Measurements from ENCODE around the gene DHRSX.
"Not testable (repeated sequence)": the region's sequence is repeated elsewhere in the genome, so short reads cannot be mapped to it uniquely, and the experiment has no call there.

DHRSX gene

GRCh38 chrX:2419418-2419817, 81.4 kb downstream of the DHRSX start:
- not testable (repeated sequence) for DNase-seq

- DNase-seq, result no peak
Observed at GRCh38 chrX:2418000-2418399, 82.8 kb downstream of the DHRSX start.

GRCh38 chrX:2416851-2417604, 83.7 kb downstream of the DHRSX start:
- DNase-seq, result no peak

- no peak for DNase-seq
Observed at GRCh38 chrX:2414384-2414783, 86.4 kb downstream of the DHRSX start.

DNA sequence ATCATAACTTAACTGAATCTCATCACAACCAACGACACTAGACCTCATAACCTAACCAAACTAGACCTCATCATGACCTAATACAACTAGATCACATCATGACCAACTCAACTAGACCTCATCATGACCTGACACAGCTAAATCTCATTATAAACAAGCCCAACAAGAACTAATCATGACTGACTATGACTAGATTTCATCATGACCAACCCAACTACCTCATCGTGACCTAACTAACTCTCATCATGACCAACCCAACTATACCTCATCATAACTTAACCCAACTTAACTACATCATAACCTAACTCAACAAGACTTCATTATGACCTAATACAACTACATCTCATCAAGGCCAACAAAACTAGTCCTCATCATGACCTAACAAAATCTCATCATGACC, 86.8 kb downstream of the DHRSX start:
- DNase-seq, result no peak

GRCh38 chrX:2412131-2412530, 88.6 kb downstream of the DHRSX start:
- DNase-seq, result no peak

DNA sequence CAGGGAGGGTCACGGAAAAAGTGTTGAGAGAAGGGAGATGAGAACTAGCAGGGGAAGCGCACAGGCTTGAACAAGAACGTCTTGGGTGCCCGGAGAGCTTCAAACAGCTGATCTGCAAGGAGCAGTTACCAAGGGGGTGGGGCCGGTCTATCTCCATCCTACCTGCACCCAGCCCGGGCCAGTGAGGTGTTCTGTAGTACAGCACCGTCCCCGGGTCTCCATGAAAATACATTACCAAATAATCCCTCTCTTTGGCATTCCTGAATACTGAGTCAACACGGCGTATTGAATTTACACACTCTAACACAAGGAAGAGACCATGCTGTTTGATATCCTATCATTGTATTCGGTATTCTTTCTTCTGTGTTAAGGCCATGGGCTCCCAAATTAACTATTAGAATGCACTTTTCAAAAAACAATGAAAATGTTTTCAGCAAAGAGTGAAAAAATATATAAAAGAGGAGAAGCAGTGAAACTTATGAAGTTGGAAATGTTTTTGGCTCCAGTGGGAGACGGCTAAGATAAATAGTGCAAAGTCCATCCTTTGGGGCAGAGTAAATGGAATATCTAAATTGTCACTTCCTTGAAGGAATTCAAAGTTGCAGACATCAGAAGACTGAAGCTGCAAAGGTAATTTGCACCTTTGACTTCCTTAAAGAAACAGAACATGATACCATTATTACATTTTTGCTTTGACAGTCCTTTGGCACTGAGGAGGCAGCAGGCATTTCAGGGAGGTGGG, 90.3 kb downstream of the DHRSX start:
- no peak for DNase-seq

DNA sequence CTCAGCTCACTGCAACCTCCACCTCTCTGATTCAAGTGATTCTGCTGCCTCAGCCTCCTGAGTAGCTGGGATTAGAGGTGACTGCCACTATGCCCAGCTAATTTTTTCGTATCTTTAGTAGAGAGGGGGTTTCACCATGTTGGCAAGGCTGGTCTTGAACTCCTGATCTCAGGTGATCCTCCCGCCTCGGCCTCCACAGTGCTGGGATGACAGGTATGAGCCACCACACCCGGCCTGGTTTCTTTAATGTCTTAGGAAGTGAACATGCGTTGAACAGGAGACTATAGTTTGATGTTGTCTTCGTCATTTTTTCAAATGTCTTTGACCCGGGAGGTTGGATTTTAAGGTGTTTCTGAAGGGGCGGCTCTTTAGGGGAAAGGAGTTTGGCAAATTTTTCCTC, 91.0 kb downstream of the DHRSX start:
- no peak for DNase-seq

DNA sequence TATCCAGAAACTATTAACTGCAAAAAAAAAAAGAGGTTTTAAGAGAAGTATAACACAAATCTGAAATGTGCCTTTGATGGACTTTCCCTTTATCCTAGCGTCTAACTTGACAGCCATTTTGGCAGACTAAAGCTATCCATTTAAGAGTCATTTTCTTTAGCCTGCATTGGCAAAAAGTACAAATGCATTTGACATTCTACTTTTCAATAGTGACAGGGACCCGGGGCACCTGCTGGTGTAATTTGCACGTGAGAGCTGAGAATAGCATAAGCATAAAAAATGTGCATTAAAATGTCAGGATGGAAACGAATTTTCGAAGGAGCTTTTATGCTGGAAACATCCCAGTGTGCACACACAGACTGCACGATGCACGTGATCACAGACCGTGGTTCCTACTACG, 91.9 kb downstream of the DHRSX start:
- no peak for DNase-seq

GRCh38 chrX:2406891-2407518, 93.8 kb downstream of the DHRSX start:
- DNase-seq, result no peak

- DNase-seq, result no peak
Observed at GRCh38 chrX:2404776-2405175, 96.0 kb downstream of the DHRSX start.

- DNase-seq, result no peak
Observed at GRCh38 chrX:2402361-2402690, 98.5 kb downstream of the DHRSX start.

GRCh38 chrX:2401590-2402360, 99.0 kb downstream of the DHRSX start:
- DNase-seq, result no peak

DNA sequence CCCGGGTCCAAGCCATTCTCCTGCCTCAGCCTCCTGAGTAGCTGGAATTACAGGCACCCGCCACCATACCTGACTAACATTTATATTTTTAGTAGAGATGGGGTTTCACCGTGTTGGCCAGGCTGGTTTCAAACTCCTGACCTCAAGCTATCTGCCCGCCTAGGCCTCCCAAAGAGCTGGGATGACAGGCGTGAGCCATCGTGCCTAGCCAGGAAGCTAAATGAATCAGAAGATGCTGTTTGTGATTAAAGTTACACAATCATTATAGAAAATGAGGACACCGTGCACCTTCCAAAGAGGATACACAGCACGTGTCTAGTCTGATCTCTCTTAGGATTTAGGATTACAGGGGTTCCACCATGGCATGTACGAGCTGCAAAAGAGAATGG, 99.6 kb downstream of the DHRSX start:
- no peak for DNase-seq

DNA sequence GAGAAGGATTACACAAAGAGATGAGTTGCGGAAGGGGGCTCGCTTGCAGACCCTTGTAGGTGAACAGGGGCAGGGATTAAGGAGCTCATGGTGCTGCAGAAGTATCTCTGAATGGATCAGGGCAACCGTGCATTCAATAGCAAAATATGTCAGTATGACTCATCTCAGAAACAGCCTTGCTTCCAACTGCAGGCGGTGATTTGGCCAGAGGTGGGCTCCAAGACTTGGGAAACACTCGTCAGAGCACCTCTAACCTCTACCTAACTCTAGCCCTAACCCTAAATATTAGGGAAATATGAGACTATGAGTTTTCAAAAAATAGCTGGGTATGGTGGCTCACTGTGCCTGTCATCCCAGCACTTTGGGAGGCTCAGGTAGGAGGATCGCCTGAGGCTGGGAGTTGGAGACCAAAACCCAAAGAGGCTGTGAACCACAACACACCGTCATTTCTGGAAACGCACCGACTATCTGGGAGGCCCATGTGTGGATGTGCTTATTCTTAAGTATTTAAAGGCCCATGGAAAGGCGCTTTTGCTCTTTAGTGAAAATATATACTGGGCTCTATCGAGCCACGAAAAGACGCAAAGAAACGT, 102.6 kb downstream of the DHRSX start:
- DNase-seq, result no peak

DNA sequence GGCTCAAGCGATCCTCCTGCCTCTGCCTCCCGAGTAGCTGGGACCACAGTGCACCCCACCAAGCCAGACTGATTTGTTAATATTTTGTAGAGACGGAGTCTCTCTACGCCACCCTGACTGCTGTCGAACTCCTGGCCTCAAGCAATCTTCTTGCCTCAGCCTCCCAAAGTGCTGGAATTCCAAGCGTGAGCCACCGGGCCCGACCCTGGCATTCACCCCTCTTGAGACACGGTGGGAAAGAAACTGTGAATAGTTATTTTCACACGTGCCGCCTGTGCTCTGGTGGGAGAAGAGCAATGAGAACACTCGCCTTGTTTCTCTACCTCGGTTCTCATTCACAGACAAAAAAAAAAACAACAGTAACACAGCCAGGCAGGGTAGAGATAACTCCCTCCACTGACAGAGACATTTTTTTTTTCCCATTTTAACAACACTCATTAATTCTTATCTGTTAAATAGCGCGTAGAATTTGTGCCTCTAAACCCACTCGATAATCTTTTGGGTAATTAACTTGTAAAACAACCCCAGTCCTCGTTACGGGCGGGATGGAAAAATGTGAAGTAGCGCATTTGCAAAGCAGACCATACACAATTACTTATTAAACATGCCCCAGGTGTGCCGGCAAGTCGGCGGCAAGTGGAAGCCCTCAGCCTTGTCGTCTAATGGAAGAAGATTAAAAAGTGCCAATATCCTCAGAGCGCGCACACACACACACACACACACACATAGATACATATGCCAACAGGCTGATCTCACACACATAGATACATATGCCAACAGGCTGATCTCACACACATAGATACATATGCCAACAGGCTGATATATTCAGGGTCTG, 103.3 kb downstream of the DHRSX start:
- no peak for DNase-seq

- no peak for DNase-seq
Observed at GRCh38 chrX:2395261-2395992, 105.3 kb downstream of the DHRSX start.

GRCh38 chrX:2391869-2392606, 108.7 kb downstream of the DHRSX start:
- DNase-seq, result no peak

- no peak for DNase-seq
Observed at GRCh38 chrX:2390754-2391153, 110.0 kb downstream of the DHRSX start.

DNA sequence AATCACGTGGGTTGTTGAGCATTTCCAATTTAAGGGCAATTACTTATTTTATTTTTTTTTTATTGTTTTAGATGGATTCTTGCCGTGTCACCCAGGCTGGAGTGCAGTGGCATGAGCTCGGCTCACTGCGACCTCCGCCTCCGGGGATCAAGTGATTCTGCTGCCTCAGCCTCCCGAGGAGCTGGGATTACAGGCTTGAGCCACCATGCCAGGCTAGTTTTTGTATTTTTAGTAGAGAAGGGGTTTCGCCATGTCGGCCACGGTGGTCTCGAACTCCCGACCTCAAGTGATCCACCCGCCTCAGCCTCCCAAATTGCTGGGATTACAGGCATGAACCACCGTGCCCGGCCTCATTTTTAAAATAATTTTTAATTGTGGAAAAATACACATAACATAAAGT, 111.0 kb downstream of the DHRSX start:
- not testable (repeated sequence) for DNase-seq

- DNase-seq, result no peak
Observed at GRCh38 chrX:2389324-2389723, 111.5 kb downstream of the DHRSX start.
